Peyer's patch (tissue), 4 donors: ENCODE results near the gene TPM4.

Experiments
- POLR2A ChIP-seq, 2 donors: fragments of 450-650 bp; IDR thresholded peaks; one replicate each; pipeline ENCODE4 v1.5.1; 2017; ENCODE audit warnings: antibody characterized with exemption in 2 of 2, mild to moderate bottlenecking in 2 of 2, moderate library complexity in 2 of 2
- TF ChIP-seq, protein P1 (sequence below), 6 experiments: fragments of 450-650 bp in 4 of 6; fragments of 200-600 bp in 2 of 6; sonication (generic) in 1 of 6; IDR thresholded peaks; one replicate each; pipeline ENCODE4 v1.5.1; 2017 to 2019; ENCODE audit warnings: antibody characterized with exemption in 6 of 6, mild to moderate bottlenecking in 3 of 6, moderate library complexity in 1 of 6

DNA sequence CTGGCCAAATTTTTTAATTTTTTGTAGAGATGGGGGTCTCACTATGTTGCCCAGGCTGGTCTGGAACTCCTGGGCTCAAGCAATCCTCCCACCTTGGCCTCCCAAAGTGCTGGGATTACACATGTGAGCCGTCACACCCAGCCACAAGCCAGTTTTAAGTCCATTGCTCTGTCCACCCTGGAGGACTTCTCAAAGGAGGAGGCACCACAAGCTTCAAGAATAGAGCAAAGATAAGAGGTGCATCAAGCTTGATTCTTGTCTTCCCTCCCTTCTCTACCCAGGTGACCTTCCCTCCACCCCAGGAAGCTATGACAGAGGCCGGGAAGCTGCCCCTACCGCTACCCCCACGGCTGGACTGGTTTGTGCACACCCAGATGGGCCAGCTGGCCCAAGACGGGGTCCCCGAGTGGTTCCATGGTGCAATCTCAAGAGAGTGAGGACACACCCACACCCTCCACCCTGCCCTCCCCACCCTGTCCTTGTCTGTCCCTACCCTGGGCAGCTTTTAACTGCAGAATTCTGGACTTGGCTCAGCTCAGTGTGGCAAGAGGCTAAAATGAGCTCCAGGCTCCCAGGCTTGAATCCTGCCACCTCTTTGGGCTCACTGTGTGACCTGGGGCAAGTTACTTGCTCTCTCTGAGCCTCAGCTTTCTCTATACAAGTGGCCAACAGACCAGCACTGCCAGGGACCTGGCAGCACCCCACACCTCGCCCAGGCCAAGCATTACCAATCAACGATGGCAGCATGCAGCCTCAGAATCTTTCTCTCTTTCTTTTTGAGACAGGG lies 72.3 kb downstream of the TPM4 start:
- TF ChIP-seq, protein P1, sequence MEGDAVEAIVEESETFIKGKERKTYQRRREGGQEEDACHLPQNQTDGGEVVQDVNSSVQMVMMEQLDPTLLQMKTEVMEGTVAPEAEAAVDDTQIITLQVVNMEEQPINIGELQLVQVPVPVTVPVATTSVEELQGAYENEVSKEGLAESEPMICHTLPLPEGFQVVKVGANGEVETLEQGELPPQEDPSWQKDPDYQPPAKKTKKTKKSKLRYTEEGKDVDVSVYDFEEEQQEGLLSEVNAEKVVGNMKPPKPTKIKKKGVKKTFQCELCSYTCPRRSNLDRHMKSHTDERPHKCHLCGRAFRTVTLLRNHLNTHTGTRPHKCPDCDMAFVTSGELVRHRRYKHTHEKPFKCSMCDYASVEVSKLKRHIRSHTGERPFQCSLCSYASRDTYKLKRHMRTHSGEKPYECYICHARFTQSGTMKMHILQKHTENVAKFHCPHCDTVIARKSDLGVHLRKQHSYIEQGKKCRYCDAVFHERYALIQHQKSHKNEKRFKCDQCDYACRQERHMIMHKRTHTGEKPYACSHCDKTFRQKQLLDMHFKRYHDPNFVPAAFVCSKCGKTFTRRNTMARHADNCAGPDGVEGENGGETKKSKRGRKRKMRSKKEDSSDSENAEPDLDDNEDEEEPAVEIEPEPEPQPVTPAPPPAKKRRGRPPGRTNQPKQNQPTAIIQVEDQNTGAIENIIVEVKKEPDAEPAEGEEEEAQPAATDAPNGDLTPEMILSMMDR (IDR thresholded peaks at IDR 0.05): no peak
- no peak for TF ChIP-seq POLR2A (IDR thresholded peaks at IDR 0.05)
